D721Med (cell line): ENCODE measurements around the gene ACSF3.

Experiments
- DNase-seq: peaks from one replicate; pipeline ENCODE4 v3.0.0; 2011; ENCODE audit warnings: low spot score; ENCODE audit not compliant: insufficient read length
- FAIRE-seq: peaks from 2 replicates; lab custom pipeline; 2011; peaks lifted over from hg19 to GRCh38; lab: Jason Lieb, UNC
- TF ChIP-seq, protein P1 (sequence below): IDR thresholded peaks from 2 replicates; pipeline ENCODE4 v1.5.1; 2012; ENCODE audit warnings: mild to moderate bottlenecking, control low read depth; ENCODE audit not compliant: insufficient read depth; ENCODE audit errors: missing control alignments

Gene ACSF3

DNA sequence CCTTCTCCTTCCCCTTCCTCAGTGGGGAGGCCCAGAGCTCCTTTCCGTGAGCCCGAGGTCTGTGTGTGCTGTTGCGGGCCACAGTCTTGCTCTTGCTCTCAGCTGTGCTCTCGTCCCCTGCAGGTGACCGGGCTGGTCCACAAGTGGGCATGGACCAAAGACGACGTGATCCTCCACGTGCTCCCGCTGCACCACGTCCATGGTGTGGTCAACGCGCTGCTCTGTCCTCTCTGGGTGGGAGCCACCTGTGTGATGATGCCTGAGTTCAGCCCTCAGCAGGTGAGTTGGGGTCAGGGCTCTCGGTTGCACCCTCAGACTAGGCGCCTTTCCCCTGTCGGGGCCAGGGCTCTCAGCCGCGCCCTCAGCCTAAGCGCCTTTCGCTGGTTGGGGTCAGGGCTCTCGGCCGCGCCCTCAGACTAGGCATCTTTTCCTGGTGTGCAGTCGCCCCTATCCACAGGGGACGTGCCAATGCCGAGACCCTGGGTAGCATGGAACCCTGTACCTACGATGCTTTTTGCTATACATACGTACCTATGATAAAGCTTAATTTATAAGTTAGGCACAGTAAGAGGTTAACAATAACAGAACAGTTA, 8.9 kb downstream of the ACSF3 start:
- FAIRE-seq (no peak), DNase-seq (no peak)
- TF ChIP-seq, protein P1, sequence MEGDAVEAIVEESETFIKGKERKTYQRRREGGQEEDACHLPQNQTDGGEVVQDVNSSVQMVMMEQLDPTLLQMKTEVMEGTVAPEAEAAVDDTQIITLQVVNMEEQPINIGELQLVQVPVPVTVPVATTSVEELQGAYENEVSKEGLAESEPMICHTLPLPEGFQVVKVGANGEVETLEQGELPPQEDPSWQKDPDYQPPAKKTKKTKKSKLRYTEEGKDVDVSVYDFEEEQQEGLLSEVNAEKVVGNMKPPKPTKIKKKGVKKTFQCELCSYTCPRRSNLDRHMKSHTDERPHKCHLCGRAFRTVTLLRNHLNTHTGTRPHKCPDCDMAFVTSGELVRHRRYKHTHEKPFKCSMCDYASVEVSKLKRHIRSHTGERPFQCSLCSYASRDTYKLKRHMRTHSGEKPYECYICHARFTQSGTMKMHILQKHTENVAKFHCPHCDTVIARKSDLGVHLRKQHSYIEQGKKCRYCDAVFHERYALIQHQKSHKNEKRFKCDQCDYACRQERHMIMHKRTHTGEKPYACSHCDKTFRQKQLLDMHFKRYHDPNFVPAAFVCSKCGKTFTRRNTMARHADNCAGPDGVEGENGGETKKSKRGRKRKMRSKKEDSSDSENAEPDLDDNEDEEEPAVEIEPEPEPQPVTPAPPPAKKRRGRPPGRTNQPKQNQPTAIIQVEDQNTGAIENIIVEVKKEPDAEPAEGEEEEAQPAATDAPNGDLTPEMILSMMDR, result no peak

DNA sequence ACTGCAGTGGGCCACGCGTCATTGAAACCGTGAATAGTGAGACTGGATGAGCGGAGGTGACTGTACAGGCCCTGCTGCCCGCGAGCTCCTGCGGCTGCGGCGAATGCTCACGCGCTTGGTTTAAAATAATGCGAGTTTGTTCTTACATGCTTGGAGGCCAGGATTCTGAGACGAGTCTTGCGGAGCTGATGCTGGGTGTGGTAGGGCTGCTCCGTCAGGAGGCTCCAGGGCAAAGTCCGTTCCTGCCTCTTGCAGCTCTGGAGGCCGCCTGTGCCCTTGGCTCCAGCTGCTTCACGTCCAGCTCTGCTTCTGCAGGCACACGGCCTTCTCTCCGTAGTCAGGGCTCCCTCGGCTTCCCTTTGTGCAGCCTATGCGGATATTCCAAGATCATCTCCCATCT, 9.5 kb downstream of the ACSF3 start:
- TF ChIP-seq, protein P1, result no peak
- FAIRE-seq (no peak), DNase-seq (no peak)

DNA sequence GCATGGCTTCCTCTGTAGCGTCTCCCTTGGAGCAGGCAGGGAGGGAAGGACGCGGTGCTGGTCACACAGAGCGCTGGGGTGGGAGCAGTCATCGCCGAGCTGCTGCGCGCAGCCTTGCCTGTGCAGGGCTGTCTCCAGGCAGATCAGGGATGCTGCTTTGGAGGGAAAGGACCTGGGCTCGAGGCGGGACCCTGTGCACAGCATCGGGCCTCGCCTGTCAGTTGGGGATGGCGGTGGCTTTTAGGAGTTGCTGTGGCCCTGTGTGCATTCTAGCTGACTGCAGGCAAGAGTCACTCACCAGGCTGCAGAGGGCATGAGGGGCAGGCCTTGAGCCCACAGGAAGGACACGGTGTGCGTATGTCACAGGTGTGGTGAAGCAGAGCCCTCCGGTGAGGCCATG, 10.1 kb downstream of the ACSF3 start:
- no peak for FAIRE-seq
- TF ChIP-seq, protein P1, result no peak
- no peak for DNase-seq

DNA sequence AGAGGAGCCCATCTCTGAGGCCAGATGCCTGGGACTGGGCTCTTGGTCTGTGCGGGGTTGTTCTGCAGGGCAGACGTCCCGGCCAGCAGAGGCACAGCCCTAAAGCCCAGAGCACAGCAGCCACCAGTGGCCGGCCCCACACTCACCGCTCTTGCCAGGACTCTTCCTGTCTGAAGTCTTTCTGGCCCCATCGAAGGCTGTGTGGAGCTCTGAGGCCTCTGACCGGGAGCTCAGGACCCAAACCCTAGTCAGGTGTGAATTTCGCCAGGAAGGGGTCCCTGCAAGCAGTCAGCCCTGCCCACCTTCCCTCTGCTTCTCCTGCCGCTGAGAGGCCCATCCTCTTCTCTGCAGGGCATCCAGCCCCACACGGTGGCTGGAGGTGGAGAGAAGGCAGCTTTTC, 10.7 kb downstream of the ACSF3 start:
- FAIRE-seq (no peak), DNase-seq (no peak)
- TF ChIP-seq, protein P1, result no peak

DNA sequence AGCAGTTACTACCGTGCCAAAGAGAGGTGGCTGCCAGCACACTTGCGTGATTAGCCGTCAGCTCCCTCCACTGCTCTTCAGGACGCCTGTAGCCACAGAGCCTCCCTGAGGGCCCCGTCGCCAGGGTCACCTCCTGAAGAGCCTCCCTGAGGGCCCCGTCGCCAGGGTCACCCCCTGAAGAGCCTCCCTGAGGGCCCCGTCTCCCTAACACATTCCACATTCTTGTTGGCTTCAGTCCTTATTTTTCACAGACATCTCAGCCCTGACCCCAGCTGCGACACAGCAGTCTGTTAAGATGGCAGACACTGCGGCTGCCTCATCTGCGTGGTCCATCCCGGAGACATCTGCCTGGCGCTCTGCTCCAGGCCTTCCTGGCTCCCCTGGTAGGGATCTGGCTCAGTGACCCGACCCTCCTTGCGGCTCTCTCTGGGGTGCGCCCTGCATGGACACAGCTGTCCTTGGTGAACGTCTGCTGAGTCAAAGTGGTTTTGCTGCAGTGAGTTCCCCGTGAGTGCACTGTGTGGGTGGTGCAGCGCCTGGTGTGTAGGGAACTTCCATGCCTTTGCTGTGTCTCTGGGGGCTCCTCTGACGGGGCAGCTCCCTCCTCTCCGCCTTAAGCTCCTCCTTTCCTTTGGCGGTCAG, 11.4 kb downstream of the ACSF3 start:
- DNase-seq (no peak), FAIRE-seq (no peak)

DNA sequence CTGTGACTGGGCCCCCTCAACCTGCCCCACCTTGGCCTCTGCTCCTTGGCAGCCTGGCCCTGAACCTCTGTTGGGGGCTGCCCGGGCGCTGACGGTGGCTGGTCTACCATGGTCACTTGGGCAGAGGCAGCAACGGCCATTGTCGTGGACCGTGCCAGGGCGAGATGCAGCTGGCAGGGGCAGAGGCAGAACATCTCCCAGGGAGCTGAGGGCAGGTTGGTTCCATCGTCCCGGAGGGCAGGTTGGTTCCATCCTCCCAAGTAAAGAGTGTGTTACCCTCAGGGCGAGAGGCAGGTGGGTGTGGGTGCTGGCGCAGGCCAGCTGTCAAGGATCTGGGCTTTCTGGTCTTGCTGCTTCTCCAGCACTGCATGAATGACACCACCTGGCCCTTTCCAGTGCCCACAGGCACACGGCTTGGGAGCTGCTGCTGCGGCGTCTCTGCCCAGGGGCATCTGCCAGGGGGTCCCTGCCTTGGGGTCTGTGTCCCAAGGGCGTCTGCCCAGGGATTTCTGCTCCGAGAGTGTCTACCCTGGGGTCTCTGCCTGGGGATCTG, 12.0 kb downstream of the ACSF3 start:
- no peak for DNase-seq
- FAIRE-seq, result no peak
- TF ChIP-seq, protein P1, result no peak

More for the DNA sequence above, 11.4 kb downstream of the ACSF3 start:
- TF ChIP-seq, protein P1, result no peak
